Islet of Langerhans (tissue), 1 donor: ENCODE data around the gene UBTF.

Experiments
- FAIRE-seq: peaks from one replicate; lab custom pipeline; 2011; peaks lifted over from hg19 to GRCh38; lab: Jason Lieb, UNC

UBTF gene

GRCh38 chr17:44219616-44220212, at the start of gene UBTF:
Gene UBTF (minus strand): TSS chr17:44219675. CDS start chr17:44218229, 1,446 bp downstream.
- FAIRE-seq: no peak

- FAIRE-seq: no peak
These were observed 49.4 kb upstream of the UBTF start for GRCh38 chr17:44268709-44269534.

- no peak for FAIRE-seq
These were observed 48.5 kb upstream of the UBTF start, which contains the start of gene SLC4A1 for GRCh38 chr17:44267818-44268490. Gene SLC4A1 (minus strand): TSS chr17:44268135. CDS start chr17:44262866, 5,269 bp downstream.

GRCh38 chr17:44267165-44267455, 47.6 kb upstream of the UBTF start:
- FAIRE-seq: no peak

- no peak for FAIRE-seq
These were observed 47.1 kb upstream of the UBTF start for GRCh38 chr17:44266402-44267164.

GRCh38 chr17:44263345-44263902, 43.9 kb upstream of the UBTF start:
- no peak for FAIRE-seq

GRCh38 chr17:44262654-44263225, 43.3 kb upstream of the UBTF start:
- FAIRE-seq: no peak

- FAIRE-seq: no peak
These were observed 40.8 kb upstream of the UBTF start for GRCh38 chr17:44260296-44260695.

GRCh38 chr17:44258811-44259351, 39.4 kb upstream of the UBTF start:
- FAIRE-seq: no peak

GRCh38 chr17:44257815-44258760, 38.6 kb upstream of the UBTF start:
- no peak for FAIRE-seq

- no peak for FAIRE-seq
These were observed 37.2 kb upstream of the UBTF start for GRCh38 chr17:44256671-44257070.

- FAIRE-seq: no peak
These were observed 36.4 kb upstream of the UBTF start for GRCh38 chr17:44255915-44256314.

GRCh38 chr17:44254361-44255095, 35.1 kb upstream of the UBTF start:
- FAIRE-seq: no peak

- no peak for FAIRE-seq
These were observed 33.5 kb upstream of the UBTF start for GRCh38 chr17:44253006-44253405.

- FAIRE-seq: no peak
These were observed 31.6 kb upstream of the UBTF start for GRCh38 chr17:44251062-44251461.

GRCh38 chr17:44249501-44250246, 30.2 kb upstream of the UBTF start:
- FAIRE-seq: no peak

GRCh38 chr17:44247876-44248736, 28.6 kb upstream of the UBTF start:
- FAIRE-seq: no peak

GRCh38 chr17:44247440-44247841, 28.0 kb upstream of the UBTF start:
- FAIRE-seq: no peak
